NCI-H1694 treated with DMSO at 0.1 percent for 48 hours (cell line): ENCODE data around the gene NPB.

ENCODE experiments used
- DNase-seq: peaks from one replicate; lab custom pipeline; 2025; lab: John Stamatoyannopoulos, UW

The NPB gene

DNA sequence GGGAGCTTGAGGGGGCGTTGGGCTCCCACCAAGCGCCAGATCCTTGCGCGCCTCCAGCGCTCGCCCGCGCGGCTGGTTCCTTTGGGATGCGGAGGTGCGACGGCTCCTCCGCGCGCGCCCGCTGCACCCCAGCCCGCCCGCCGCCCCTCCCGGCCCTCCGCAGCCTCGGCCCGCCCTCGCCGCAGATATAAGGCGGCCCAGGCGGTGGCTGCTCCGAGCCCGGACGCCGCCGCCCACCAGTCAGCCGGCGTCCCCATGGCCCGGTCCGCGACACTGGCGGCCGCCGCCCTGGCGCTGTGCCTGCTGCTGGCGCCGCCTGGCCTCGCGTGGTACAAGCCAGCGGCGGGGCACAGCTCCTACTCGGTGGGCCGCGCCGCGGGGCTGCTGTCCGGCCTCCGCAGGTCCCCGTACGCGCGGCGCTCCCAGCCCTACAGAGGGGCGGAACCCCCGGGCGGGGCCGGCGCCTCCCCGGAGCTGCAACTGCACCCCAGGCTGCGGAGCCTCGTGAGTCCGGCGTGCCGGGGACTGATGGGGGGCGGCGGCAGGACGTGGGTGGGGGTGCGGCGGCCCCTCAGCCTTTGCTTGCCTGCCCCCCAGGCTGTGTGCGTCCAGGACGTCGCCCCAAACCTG lies at the start of gene NPB:
Gene NPB (plus strand): TSS at position 216 of the 630 bp plus-strand sequence. CDS start 40 bp downstream, at position 256.
- DNase-seq, result no peak

DNA sequence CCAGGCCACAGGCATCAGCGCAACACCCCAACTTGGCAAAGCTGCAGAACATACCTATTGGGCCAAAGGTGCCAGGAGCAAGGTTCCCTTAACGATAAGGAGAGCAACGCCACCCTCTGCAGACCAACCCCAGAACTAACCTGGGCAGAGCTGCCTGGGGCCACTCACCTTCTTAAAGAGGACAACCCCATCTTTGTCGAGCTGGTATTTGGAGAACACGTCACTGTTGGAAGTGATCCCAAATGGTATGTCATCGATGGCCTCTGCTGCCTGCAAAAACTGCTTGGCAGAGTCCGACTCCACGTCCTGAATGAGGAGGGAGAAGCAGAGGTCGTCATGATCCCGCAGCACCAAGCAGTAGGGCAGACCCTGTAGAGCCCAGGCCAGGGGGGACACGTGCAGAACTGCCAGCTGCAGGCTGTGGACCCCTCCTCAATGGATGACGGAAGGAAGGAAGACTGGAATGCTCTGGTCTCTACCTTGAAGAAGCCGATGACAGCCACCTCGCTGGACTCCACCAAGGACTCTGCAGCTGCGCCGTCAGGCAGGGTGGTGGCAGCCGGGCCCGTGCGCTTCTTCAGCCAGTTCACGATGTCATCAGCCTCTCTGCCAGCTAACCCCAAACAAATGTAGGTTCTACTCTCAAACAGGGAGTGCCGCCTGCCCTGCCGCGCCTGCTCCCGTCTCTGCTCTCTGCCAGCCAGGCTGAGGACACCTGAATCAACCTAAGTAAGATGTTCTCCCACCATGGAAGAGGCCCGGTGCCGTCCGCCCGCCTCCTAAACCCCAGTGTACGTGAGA lies 46.9 kb upstream of the NPB start:
- DNase-seq, result no peak

DNA sequence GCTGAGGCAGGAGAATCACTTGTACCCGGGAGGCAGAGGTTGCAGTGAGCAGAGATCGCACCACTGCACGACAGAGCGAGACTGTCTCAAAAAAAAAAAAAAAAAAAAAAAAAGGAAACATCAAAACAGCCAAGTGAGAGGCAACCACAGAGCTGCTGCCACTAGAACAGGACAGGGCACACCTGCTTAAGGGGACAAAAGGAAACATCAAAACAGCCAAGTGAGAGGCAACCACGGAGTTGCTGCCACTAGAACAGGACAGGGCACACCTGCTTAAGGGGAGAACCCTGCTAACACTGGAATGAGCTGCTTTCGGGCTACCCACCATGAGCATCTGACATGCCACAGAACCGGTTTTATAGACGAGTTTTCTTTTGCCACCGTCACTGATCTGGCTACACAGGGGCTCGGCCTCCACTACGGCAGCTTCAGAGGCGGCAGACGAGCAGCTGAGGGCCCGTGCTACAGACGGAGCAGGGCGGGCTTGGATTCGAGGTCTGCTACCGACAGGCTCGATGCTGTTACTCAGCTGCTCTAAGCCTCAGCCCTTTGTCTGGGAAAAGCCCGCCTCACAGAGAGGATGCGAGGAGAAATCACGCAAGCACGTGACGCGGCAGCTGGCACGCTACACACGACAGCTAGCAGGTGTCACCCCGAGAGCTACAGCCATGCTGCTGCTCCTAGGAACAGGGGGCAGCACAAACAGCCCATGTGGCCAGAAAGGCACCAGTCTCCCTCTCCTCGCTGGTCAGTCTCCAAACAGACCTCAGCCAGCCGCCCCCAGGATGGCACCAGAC lies 43.7 kb upstream of the NPB start:
- DNase-seq, result no peak

DNA sequence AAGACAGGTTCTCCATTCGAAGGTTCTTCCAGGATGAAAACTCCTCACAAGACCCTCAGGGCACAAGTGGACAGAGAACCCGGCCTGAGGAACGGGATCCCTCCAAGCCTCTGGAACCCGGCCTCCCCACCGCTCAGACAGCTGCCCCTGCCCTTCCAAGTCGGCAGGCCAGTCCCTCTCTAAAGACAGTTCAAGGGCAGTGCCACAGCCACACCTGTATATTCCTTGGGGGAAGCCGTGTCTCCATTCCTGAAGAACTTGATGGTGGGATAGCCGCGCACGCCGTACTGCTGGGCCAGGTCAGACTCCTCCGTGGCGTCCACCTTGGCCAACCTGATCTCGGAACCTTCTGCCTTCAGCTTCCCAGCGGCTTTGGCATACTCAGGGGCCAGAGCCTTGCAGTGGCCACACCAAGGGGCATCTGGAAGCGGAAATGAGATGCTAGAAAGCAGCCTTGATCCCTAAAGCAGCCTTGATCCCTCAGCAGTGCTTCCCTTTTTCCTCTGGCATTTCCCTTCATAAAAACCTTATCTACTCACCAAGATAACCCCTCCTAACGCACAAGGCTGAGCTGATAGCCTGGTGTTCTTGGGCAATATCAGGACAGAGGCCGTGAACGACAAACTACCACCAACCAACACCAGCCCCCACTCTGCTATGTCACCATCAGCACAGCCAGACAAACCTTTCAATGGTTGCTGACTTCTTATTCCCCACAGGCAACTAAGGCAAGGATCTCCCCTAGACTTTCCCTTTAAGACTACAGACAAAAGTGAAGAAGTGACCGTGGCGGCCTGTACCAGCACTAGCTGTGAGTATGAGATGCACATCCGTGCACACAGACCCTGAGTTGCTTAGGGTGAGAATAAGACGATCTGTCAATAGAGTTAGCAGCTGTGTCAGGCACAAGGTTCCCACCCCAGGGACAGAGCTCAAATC lies 42.8 kb upstream of the NPB start:
- DNase-seq, result no peak

DNA sequence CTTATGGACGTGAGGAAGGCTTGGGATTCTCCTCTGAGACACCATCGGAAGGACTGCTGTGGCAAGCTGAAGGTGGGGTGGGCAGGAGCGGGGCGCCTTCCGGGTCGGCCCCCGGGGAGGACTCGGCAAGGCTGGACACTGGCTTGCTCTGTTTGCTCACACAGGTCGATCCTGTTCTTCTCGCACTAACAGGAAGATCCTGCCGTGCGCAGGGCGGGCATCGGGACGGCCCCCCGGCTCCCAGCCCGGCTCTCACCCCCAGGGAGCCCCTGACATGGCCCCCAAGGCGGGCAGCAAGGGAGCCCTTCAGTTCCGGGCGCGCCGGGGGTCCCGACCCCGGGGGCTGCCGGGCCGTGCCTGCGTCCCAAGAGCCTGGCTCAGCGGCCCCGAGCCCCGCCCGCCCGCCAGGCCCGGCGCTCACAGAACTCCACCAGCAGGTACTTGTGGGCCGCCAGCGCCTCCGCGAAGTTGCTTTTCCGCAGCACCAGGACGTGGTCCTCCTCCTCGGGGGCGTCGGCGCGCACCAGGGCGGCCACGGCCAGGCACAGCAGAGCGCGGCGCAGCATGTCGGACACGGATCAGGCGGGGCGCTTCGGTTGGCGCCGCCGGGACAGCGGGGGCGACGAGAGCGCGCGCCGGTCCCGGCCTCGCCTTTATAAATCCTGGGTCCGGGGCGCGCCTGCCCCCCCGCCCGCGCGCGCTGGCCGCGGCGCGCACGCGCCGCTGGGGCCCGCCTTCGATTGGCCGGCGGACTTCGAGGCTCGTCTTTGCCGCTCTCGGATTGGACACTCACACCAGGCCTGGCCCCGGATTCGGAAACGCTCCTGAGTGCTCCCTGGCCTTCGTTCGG lies 41.9 kb upstream of the NPB start, which contains the start of gene P4HB:
Gene P4HB (minus strand): TSS at position 630 of the 850 bp plus-strand sequence. CDS start 64 bp downstream, at position 566.
- DNase-seq, result no peak

DNA sequence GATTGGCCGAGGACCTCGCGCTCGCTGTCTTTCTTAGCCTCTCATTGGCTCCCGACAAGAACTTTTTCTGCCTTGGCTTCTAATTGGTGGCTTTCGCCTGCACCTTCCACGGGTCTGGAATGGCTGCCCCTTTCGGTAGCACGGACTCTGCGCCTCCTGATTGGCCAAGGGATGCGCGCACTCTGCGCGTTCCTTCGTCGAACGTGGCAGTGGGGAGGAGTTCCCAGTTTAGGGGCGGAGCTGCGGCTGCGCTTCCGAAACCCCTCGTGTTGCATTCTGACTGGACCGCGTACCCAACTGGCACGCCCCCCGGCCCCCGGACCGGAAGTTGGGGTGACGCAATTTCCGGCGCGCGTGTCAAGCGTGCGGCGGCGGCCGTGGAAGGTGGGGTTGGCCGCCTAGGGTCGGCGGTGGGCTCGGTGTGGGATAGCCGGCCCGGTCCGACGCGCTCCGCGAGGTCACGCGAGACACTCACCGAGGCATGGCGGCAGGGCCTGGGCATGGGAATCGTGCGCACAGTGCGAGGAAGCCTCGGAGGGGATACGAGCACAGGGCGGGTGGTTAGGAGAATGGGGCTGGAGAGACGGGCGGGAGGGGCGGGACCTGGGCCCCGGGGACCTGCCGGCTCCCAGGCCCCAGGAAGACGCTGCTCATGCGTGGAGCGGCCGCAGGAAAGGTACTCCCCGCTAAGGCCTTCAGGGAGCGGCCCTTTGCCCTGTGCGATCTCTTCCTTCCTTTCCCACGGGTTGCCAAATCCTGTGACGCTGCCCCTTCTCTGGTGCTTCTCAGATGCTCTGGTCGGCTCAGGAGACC lies 41.1 kb upstream of the NPB start:
- peak; percentile 100 for DNase-seq

DNA sequence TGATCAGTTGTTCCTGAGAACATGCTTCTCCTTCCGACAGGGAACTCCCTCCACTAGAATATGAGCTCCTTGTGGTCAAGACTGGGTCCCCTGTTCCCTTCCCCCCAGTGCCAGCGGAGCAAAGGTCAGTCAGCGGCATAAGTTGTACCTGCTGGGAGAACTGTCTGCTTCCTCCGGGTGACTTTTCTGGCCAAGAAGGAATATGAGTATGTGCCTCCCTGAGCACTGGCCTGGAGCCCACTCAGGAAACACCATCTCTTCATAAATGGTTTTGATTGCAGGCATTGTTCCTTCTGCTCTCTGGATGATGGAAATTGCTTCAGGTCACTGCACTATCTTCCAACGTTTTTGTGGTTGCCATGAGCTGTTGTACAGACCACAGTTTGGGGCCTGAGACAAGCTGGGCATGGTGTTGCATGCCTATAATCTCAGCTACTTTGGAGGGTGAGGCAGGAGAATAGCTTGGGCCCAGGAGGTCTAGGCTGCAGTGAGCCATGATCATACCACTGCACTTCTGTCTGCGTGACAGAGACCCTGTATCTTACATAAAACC lies 38.8 kb upstream of the NPB start:
- DNase-seq, result no peak

DNA sequence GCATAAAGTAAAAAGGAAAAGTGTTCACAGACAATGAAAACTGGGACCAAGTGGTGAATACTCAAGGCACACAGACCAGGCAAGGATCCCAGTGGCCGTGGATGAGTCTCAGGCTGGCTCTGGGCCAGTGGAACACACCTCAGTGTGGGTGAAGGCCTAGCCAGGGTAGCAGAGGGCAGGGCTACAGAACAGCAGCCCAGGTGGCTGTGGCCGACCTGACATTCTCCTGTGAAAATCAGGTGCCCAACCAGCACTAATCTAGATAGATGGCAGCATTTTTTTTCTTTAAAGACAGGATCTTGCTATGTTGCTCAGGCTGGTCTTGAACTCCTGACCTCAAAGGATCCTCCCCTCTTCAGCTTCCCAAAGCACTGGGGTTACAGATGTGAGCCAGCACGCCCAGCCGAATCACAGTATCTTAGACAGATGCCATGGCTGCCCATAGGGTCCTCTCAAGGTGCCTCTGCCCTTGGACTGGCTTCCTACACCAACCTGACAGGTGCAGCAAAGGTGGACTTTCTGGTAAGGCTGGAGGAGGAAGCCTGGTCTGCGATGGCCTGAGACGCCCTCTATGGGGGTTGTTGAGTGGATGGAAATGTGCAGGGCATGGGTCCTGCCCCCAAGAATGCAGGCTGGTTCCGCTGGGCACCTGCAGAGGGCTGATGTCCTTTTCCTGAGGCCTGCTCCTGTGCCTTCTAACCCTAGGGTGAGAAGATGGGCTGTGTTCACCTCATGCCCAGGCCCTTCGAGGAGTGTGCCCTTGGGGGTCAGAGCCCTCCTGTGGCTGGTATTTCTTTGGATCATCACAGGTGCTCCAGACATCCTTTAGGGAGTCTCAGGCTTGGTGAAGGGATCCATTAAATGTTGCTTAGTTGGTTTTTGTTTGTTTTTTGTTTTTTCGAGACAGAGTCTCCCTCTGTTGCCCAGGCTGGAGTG lies 37.9 kb upstream of the NPB start:
- no peak for DNase-seq

DNA sequence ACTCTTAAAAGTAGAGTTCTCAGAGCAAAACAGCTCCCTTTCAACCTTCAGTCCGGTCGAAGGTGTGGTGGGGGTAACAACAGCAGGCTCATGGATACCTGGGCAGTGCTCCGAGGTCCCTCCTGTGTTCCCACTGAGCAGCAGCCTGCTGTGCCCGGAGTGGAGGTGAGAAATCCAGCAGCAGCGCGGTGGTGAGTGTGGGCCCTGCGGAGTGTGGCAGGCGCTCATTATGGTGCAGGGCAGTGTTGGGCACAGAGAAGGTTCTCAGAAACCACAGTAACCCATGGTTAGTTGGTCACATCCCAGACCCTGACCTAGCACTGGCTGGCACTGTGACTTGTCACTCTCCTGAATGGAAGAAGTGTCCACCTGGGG lies 36.7 kb upstream of the NPB start:
- no peak for DNase-seq

DNA sequence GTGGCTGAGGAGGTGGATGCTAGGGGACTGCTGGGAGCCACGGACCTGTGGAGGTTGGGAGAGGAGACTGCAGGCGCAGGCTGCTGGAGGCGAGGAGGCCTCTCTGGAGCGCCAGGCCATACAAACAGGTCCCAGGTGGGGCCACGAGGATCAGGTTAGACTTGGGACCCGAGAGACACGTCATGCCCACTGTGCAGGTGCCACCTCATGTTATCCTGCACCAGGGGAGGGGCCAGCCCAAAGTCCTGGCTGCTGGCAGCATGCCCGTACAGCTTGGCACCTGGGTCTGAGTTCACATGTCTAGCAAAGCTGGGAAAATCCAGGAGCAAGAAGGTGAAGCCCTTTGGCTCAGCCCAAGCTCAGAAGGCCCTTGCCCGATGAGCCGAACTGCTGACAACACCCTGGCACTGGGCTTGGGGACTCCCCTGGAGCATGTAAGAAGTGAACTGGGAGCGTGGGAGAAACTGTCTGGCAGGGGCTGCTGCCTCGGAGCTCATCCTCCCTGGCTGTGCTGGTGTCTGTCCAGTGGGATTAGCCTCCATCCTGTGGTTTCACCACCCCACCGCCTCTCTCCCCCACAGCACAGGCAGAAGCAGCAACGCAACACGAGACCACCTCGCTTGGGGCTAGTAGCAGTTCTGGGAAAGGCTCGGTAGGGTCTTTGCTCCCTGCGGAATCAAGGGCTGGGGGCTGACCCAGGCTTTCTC lies 36.2 kb upstream of the NPB start:
- no peak for DNase-seq

DNA sequence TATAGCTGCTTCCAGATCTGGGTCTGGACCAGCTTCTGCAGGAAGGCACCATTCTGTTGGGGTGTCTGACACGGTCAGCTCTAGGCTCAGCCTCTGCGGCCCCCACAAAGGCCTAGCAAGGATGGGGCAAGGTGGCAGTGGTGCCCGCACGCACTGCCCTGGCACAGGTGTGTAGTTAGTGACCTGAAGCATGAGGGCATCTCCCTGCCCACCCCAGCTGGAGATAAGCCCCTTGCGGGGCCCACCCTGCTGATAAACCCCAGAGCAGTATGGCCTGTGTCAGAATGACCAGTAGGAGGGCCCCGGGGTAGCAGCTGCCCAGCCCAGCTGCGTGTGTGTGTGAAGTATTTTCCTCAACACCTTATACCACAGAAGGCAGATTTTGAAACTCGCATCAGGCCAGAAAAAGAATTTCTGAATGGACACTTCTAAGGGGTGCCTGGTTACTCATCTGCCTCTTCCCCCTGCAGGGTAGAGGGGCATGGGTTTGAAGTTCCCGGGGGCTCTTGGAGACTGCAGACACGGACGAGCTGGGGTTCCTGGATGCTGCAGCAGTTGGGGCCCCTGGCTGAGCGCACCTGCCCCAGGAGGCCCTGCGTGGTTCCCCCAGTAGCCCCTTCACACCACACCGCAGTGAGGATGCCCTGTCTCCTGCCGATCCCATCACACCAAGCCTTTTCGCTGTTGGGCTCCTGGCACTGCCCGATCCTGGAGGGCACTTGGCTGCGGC lies 35.4 kb upstream of the NPB start:
- no peak for DNase-seq

DNA sequence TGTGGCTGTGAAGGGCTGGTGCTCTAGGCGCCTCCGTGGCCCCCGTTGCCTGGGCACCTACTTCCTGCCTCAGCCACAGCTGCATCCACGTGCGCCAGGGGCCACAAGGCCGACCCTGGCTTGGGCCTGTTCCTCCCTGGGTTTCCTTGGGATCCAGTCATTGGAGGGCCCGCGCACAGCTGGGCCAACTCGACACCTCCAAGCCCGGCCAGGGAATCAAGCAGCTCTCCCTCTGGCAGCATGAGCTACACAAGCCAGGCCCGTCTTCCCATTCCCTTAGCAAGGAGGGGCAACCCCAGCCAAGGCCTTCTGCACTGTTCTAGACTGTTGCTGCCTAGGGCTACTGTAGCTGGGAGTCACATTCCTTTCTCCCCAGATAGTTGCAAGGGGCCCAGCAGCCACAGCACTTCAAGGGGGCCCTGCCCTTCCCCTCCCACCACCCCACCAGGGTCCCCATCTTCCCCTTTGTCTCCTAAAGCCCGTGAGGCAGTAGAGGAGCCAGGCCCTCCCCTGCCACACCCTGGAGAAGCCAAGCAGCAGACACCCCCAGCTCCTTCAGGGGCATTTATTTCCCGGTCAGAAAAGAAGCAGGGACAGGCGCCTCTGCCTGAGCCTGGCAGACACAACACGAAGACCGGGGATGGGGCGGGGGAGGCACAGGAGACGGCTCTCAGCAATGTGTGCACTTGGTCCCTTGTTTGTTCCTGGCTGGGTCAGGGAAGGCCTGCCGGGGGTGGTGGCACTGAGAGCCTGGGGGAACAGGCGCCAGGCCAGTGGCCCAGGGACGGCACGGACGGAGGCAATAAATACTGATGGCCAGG lies 34.7 kb upstream of the NPB start:
- DNase-seq, result no peak

DNA sequence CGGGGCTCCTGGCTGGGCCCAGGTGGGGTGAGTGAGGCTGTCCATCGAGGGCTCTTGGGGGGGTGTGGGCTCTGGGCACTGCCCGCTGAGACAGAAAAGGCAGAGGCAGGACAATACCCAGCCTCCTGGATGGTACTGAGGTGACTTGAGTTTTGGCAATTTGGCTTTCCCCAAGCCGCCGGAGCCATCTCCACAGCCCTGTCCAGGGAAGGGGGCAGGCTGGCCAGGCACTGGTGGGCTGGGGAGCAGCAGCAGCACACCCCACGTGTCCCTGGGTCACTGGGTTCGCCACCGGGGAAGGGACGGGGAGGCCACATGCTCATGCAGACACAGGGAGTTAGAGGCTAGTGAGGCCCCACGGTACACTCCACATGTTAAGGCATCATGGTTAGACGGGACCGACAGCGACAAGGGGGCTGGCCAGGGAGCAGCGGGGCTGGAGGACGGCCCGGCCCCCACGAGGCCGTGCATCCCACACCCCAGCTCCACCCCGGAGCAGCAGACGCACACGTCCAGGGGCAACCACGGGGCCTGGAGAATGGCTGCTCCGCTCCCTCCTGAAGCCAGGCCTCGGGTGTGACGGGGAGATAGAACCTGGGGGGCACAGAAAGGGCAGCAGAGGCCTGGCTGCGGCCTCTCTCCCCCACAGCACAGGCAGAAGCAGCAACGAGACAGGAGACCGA lies 33.9 kb upstream of the NPB start:
- no peak for DNase-seq

DNA sequence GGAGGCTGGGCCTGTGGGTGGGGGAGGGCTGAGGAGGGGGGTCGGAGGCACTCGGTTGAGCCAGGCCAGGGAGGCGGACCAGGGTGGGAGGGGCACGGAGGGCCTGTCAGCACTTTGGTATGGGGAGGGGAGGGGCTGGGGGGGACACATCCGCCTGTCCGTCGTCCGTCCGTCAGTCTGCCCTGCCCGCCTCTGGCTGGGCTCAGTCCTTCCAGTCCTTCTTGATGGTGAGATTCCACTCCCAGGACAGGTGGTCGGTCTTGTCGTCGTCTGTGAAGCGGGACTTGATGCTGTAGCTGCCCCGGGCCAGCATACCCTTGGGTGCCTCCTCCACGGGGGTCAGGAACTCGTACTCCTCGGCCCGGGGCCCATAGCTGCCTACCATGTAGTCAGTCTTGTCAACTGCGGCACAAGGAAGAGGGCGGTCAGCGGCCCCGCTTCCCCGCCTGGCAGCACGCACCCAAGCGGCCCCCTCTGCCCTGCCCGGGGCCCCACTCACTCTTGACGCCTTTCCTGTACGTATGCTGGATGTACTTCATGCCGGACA lies 33.3 kb upstream of the NPB start:
- no peak for DNase-seq
